H1 (cell line): Measurements from ENCODE around the gene APOL2.

ENCODE experiments used
- EZH2 ChIP-seq: fragments of 200-600 bp; sonication (generic); IDR thresholded peaks from 2 replicates; pipeline ENCODE4 v1.7.1; 2012; ENCODE audit warnings: low read depth, mild to moderate bottlenecking, moderate library complexity, low read length, inconsistent platforms; ENCODE audit not compliant: severe bottlenecking
- POLR2A ChIP-seq, 2 experiments: IDR thresholded peaks; 1 replicate in 1 of 2; 2 replicates in 1 of 2; pipeline ENCODE4 v1.6.1; 2011; ENCODE audit warnings: low read depth in 2 of 2, low read length in 2 of 2, mild to moderate bottlenecking in 2 of 2; ENCODE audit errors: control extremely low read depth in 1 of 2
- TF ChIP-seq, protein P1 (sequence below), 3 experiments: IDR thresholded peaks; 1 replicate in 2 of 3; 2 replicates in 1 of 3; pipeline versions ENCODE4 v1.5.1 to v1.6.1; 2011; ENCODE audit warnings: low read length in 3 of 3, mild to moderate bottlenecking in 3 of 3, inconsistent platforms in 2 of 3, low read depth in 1 of 3, moderate library complexity in 1 of 3; ENCODE audit not compliant: insufficient read depth in 1 of 3; ENCODE audit errors: control extremely low read depth in 1 of 3

- TF ChIP-seq, protein P1, sequence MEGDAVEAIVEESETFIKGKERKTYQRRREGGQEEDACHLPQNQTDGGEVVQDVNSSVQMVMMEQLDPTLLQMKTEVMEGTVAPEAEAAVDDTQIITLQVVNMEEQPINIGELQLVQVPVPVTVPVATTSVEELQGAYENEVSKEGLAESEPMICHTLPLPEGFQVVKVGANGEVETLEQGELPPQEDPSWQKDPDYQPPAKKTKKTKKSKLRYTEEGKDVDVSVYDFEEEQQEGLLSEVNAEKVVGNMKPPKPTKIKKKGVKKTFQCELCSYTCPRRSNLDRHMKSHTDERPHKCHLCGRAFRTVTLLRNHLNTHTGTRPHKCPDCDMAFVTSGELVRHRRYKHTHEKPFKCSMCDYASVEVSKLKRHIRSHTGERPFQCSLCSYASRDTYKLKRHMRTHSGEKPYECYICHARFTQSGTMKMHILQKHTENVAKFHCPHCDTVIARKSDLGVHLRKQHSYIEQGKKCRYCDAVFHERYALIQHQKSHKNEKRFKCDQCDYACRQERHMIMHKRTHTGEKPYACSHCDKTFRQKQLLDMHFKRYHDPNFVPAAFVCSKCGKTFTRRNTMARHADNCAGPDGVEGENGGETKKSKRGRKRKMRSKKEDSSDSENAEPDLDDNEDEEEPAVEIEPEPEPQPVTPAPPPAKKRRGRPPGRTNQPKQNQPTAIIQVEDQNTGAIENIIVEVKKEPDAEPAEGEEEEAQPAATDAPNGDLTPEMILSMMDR (IDR thresholded peaks at IDR 0.05; ENCODE audit: control extremely low read depth in 1 of 3, insufficient read depth in 1 of 3, low read depth in 1 of 3, low read length in 3 of 3) = no peak
- TF ChIP-seq POLR2A (IDR thresholded peaks at IDR 0.05; ENCODE audit: control extremely low read depth in 1 of 2, low read depth in 2 of 2, low read length in 2 of 2) = no peak
- no peak for TF ChIP-seq EZH2
These were observed 1.6 kb downstream of the APOL2 start for GRCh38 chr22:36237462-36238372.
